NCI-H2196 (cell line): Measurements from ENCODE around the gene RPL41.
"Not testable (repeated sequence)": the region's sequence is repeated elsewhere in the genome, so short reads cannot be mapped to it uniquely, and the experiment has no call there.

Source experiments
- DNase-seq: peaks from one replicate; lab custom pipeline; 2025; ENCODE audit not compliant: unreplicated experiment; lab: John Stamatoyannopoulos, UW

Gene RPL41

DNA sequence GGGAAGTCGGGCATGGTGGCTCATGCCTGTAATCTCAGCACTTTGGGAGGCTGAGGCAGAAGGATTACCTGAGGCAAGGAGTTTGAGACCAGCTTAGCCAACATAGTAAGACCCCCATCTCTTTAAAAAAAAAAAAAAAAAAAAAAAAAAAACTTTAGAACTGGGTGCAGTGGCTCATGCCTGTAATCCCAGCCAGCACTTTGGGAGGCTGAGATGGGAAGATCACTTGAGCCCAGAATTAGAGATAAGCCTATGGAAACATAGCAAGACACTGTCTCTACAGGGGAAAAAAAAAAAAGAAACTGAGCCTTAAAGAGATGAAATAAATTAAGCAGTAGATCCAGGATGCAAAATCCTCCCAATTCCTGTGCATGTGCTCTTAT, 13.8 kb upstream of the RPL41 start:
- DNase-seq: no peak

DNA sequence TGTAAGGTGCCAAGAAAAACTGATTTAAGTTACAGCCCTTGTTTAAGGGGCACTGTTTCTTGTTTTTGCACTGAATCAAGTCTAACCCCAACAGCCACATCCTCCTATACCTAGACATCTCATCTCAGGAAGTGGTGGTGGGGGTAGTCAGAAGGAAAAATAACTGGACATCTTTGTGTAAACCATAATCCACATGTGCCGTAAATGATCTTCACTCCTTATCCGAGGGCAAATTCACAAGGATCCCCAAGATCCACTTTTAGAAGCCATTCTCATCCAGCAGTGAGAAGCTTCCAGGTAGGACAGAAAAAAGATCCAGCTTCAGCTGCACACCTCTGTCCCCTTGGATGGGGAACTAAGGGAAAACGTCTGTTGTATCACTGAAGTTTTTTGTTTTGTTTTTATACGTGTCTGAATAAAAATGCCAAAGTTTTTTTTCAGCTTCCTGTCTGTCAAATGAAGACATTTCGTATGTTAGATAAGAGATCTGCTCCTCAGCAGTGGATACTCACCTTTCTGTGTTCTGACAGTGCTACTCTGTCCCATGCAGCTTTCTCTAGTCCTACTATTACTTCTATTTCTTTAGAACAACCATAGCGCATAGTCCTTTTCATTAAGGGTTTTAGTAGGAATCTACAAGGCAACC, 13.2 kb upstream of the RPL41 start:
- no peak for DNase-seq

DNA sequence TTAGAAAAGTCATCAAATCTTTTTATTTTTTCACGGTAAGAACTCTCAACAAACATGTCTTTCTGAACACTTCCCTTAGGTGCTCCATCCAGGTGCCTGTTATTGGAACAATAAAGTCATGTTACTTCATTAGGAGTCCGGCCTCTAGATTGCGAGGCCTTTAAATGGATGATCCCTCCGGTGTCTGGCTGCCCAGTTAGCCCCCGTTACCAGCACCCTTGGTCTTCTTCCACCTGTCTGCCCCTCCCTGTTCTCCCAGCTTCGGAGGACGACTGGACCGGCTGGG, 12.7 kb upstream of the RPL41 start:
- DNase-seq: peak; percentile 77

DNA sequence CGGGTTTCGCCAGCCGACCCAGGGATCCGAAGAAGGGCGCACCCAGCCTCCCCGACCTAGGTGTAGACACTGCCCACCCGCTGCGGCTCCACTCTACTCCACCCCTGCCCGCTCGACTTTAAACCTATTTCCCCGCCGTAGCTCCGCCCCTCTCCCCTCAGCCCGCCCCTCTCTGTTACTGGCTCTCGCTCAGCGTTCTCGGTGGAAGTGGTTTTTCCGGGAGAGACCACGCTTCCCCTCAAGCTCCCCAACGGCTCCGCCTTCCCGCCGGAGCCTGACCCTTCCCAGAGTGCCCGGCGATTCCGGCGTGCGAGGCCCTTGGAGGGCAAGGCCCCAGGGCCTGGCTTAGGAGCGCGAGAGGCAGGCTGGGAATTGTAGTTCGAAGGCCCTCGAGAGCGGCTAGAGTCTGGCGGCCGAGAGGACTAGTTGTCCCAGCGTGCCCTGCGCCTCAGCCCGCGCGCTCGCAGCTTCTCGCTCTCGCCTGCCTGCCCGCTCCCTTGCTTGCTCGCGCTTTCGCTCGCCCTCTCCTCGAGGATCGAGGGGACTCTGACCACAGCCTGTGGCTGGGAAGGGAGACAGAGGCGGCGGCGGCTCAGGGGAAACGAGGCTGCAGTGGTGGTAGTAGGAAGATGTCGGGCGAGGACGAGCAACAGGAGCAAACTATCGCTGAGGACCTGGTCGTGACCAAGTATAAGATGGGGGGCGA, 12.2 kb upstream of the RPL41 start, which contains the start of gene PA2G4:
PA2G4 (plus strand) TSS at position 451 of the 706 bp plus-strand sequence; CDS start at position 630, 179 bp downstream.
- DNase-seq: peak; percentile 99

DNA sequence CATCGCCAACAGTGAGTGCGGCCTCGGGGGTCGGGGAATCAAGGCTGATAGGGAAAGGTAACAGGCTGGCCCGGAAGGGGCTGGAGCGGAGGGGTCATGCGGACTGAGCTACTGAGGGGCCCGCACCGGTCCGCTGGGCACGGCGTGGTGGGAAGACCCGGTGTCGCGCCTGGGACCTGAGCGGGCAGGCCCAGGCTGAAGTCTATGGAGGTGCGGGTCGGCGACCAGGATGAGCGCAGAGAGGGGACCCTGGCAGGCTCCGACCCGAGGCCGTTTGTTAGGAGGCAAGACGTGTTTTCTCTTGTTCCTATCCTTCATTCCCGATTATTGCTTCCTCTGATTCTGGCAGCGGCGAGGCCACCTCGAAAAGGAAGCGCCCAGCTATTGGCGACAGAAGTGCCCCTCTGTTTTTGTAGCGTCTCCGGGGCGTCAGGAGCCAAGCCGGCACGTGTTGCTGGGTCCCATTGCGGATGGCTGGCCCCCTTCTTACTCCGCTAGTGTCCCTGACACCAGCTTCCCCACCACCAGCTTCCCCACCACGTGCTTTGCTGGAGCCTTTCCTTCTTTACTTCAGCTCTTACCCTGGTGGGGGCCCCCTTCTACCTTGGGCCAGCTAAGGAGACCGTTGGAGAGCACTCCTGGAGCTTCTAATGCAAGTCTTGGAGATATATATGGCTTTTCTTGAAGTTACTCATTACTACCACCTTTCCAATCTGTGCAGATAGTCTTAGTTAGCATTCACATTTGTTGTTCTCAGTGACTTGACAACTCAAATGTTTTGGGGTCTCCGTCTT, 11.4 kb upstream of the RPL41 start:
- no peak for DNase-seq

DNA sequence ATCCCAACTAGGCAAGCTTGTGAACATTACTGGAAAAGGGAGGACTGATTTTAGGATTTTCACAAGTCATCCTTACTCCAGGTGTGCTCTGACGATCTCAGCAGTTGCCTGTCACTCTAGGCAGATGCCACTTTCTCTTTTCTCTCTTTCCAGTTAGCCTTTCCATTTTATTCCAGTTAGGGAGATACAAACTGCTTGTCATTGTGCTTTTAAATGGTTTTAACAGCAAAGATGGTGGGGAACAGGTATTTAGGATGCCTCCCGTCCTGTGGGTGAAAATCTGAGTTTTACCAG, 10.9 kb upstream of the RPL41 start:
- no peak for DNase-seq

DNA sequence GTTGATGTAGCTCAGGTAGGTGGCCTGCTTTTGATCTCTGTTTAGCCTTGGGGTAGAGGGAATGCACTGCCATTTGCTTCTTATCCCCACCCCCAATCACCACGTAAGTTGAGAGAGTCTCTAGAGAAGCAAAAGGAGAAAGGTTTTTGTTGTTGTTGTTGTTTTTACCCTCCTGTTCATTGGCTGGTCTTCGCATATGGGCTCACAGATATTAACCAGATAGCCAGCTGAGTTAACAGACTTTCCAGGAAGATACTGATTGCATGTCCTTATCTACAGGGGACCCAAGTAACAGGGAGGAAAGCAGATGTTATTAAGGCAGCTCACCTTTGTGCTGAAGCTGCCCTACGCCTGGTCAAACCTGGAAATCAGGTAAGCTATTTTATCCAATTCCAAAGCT, 9.2 kb upstream of the RPL41 start:
- no peak for DNase-seq

DNA sequence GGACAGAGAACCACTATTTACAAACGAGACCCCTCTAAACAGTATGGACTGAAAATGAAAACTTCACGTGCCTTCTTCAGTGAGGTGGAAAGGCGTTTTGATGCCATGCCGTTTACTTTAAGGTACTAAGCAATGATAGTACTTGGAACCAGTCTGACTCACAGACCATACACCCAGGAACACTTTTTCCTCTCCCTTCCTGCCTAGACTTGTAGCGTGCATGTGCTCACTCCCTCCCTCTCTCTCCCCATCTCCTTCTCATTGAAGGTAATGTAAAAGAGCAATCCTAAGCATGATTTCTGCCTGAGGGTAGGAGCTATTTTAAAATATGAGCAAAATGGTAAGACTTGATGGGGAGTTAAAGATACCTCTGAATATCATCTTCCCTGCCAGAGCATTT, 5.9 kb upstream of the RPL41 start:
- DNase-seq: no peak

DNA sequence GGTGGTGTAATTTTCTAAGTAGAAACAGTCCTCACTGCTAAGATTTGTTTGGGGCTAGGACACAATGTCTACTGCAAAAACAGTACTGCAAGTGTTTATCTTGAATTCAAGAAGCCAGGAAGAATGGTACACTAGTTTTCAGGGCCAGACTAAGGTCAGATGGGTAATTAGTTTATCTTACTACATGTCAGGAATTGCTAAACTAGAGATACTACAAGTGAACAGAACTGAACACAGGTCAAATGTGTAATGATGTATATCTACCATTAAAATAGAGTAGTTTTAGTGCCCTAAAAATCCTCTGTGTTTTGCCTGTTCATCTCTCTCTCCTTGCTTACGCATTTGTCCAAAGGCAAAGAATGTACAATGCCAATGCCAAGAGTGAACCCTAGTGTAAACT, 2.3 kb upstream of the RPL41 start:
- DNase-seq: no peak

DNA sequence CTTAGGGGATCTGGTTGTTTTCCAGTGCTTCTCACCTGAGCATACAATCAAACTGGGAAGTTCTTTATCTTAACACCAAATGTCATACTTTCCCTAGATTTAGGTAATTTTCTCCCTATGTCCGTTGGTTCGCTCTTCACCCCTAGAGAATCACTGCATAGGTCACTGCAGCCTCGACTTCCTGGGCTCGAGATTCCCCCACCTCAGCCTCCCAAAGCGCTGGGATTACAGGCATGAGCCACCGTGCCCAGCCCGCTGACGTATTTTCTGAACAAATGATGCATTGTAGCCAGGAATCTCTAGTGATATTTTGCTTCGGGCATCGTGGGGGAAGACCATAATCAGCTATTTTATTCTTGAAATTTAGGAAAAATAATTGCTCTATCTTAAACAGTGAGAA, 1.1 kb upstream of the RPL41 start:
- DNase-seq: no peak

DNA sequence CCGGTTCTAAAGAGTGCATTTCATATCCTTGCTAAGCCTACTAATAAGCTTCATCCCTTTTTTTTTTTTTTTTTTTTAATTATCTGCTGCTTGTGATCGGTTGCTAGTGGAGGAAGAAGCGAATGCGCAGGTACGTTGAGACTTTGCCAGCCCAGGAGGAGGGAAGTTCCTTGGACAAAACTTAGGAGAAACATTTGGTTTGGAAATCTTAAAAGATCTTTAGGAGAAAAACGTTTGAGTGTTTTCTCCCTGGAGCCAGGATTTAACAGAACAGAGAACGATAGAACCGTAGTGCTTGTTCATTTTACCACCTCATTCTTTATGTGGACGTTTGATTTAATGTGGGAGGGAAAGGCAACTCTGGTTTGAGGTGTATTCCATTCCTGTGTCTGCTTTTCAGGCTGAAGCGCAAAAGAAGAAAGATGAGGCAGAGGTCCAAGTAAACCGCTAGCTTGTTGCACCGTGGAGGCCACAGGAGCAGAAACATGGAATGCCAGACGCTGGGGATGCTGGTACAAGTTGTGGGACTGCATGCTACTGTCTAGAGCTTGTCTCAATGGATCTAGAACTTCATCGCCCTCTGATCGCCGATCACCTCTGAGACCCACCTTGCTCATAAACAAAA, 761 bp downstream of the RPL41 start:
- not testable (repeated sequence) for DNase-seq

DNA sequence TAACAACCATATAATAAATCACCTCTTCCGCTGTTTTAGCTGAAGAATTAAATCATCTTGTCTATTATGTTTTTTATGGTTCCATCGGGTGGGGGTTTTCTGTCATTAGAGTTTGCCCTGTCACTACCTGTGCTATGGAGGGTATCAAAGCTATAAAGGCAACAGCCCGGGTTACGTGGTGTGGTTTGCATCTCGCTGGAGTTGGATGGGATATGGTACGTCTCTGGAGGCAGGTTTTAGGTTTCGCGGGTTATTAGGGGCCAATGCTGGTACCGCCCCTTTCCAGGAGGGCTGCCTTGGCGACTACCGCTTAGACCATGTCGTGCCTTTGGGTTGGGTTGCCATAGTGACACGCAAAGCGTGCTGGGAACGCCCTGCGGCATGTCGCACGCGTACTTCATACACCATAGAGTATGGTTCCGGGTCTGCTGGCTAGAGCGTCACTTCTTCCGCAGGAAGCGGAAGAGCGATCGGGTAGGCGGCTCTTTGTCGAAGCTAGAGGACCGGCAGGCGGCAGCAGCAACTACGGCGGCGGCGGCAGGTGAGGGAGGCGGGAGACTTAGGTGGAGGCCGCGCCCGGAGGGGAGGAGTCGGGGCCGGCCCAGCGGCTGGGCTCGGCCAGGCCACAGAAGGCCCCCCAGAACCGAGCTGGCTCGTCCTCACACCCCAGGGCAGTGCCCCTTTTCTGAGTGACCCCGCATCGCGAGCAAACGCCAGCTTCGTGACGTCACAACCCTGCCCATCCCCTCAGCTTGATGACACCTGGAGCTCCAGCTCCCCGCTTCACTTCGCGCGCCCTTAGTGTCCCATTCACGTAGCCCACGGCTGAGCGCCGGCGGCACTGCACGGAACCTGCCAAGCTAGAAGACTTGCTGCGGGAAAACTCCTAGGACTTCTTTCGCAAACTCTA, 1.6 kb downstream of the RPL41 start, which contains the start of gene ZC3H10:
ZC3H10 (plus strand) TSS at position 489 of the 910 bp plus-strand sequence. CDS start 2,297 bp downstream, outside the sequence.
- peak; percentile 99 for DNase-seq

DNA sequence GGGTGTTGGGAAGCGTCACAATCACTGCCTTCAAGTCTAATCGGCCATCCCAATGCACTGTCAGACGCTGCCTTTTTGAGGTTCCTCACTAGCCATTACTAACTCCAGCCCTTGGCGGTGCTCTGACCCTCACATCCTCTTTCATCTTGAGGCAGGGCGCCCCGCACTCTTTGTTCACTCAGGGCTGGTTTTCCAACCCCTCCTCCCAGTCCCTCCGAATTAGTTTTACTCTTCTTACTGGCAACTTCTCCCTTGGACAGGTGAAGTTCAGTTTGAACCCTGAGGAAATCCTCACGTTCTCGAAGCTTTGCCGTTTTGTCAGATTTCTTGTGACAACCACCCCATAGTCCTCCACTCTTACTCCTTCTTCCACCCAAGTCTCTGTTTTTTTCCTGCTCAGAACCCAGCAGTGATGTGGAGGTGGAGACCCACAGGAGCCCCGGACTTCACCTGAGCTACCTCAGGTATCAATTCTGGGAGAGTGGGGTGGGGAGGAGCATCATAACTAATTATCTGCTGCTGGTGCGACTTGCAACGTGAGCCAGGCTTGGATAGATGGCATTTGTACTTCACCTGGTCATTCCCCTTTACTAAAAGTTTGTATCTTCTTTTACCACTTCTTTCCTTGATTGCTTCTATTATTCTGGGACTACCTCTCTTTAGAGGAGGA, 2.4 kb downstream of the RPL41 start:
- DNase-seq: no peak

DNA sequence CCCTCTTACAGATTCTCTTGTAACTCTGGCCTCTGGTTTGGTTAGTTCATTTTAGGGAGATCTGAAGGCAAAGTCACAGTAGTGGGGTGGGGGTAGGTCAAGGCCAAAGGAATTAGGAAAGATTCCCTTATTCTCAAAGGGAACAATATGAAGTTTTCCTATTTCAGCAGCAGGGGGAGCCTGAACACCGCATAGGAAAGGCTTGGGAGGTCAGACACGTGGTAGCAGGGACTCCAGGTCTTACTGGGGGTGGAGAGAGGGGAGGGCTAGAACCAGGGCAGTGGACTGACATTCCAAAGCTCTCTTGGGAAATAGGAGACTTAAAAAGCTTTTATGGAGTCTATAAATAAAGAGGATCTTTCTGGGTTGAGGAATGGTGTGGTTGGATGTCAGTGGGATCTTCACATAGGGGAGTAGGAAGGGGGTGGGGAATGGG, 2.9 kb downstream of the RPL41 start:
- peak; percentile 85 for DNase-seq

DNA sequence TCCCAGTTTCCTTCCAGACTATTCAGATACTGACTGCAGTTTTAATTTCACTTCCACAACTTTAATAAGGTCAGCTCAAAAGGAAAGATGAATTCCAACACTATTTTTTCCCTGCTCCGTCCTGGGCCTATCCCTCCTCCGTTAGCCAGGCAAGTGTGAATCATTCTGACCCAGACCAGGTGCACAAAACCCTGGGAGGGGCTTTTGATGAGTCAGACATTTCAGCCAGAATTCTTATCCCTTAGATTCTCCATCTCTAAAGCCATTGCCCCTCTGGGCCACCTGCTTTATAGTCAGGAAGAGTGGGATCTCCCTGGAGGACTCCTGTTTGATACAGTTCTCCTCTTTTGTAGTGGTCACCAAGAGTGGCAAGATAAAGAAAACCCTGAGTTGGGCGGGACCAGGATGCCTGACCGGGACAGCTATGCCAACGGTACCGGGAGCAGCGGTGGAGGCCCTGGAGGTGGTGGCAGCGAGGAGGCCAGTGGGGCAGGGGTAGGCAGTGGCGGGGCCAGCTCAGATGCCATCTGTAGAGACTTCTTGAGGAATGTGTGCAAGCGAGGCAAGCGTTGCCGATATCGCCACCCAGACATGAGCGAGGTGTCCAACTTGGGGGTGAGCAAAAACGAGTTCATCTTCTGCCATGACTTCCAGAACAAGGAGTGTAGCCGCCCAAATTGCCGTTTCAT, 3.9 kb downstream of the RPL41 start:
- no peak for DNase-seq

DNA sequence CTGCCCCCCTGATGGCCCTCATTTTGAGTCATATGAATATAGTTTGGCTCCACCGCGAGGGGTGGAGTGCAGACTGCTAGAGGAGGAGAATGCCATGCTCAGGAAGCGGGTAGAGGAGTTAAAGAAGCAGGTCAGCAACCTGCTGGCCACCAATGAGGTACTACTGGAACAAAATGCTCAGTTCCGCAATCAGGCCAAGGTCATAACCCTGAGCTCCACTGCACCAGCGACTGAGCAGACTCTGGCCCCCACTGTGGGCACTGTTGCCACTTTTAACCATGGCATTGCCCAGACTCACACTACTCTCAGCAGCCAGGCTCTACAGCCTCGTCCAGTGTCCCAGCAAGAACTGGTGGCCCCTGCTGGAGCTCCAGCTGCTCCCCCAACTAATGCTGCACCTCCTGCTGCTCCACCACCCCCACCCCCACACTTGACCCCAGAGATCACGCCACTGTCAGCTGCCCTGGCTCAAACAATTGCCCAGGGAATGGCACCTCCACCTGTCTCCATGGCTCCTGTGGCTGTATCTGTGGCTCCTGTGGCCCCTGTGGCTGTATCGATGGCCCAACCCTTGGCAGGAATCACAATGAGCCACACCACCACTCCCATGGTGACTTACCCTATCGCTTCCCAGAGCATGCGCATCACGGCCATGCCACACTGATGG, 4.9 kb downstream of the RPL41 start:
- no peak for DNase-seq

DNA sequence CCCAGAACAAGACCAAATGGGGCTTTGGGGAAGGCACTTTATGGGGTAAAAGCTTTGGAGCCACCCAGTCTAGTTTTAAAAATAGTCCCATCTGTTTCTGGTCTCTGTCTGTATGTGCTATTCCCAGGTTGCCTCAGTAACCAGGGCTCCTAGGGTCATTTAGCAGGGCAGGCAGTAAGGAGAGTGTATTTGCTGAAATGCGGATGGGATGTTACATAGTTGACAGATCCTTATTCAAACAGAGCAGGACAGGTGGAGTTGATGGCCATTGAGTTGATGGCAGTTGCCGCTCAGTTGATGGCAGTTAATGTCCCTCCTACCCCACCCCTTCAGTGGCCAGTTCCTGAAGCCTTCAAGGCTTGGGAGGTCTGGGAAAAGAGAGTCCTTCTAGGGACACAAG, 6.2 kb downstream of the RPL41 start:
- no peak for DNase-seq

DNA sequence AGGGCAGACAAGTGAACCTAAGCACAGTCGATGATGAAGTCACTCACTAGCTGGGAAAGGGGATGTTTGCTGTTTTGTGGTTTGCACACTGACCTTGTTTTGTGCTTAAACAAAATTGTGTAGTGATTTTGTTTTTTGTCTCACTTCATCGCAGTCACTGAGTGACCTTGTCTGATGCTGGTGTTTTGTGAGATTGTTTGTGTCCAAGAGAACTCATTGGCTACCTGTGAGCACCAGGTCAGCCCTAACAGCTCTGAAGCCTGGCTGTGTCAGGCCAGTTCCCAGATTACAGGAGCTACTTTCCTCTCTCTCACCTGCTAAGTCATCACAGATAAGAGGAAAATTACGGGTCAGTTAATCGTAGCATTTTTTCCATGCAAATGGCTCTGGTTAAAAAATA, 7.7 kb downstream of the RPL41 start:
- no peak for DNase-seq

DNA sequence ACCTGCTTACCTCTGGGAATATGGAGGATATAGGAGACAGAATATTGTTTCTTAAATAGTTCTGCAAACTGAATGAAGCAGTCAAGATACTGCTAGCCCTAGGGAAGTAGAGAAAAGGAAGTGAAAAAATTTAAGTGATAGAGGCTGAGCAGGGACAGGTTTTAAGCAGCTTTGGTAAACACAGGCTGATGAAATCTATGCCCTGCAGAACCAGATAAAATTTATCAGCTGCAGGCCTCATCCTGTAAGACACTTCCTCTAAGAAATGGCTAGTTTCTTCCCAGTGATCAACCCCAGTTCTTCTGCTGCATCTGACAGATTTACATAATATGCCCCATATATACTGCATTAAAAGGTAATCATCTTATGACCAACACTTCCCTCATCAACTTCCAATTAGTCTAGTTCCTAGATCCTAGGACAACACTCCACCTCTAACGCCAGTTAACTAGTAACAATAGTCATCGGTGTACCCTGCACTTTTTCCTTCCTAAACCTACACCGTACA, 10.4 kb downstream of the RPL41 start:
- no peak for DNase-seq
